ENCODE measurements around the gene CDV3. TPM values are rescaled to one million over a fixed set of nuclear protein-coding genes. Genes with fewer than 3 reads are reported as not detected.

The CDV3 gene
- polyA plus RNA-seq, 1 donor from 2014 or later: 89.3 TPM

- Histone ChIP-seq H3K4me2 (ENCODE audit: low read length) (no peak overlapping the region), H3K27me3 (ENCODE audit: insufficient read depth, low read depth, low read length) (no peaks in the 10 kb centered on the region), H3K79me2 (replicated peaks; ENCODE audit: insufficient read depth, low read length) (no peaks in the 10 kb centered on the region), H3K36me3 (ENCODE audit: insufficient read depth, low read length) (no peaks in the 10 kb centered on the region), H3K27ac (ENCODE audit: low read length) (no peak overlapping the region), H3F3A (ENCODE audit: insufficient read depth, low read length, poor library complexity, severe bottlenecking) (no peaks in the 10 kb centered on the region), H4K20me1 (ENCODE audit: insufficient read depth) (no peaks in the 10 kb centered on the region), H3K9me2 (ENCODE audit: insufficient read depth, low read length) (no peaks in the 10 kb centered on the region), H2AFZ (ENCODE audit: low read depth, low read length) (no peak overlapping the region), H3K9me3 (ENCODE audit: low read length) (no peaks in the 10 kb centered on the region), H3K9ac (ENCODE audit: low read length) (no peak overlapping the region), H3K4me3 (ENCODE audit: low read length) (no peak overlapping the region)
- TF ChIP-seq RAD21 (conservative IDR thresholded peaks at IDR 0.05) (no peak), TAF1 (IDR thresholded peaks at IDR 0.05; ENCODE audit: low read depth) (no peak), EZH2 (IDR thresholded peaks at IDR 0.05; ENCODE audit: borderline replicate concordance, insufficient read depth, low read length, poor library complexity, severe bottlenecking) (no peak), SMC3 (conservative IDR thresholded peaks at IDR 0.05; ENCODE audit: poor library complexity) (no peak), EP300 (conservative IDR thresholded peaks at IDR 0.05; ENCODE audit: poor library complexity, severe bottlenecking) (no peak), CTCF (IDR thresholded peaks at IDR 0.05; ENCODE audit: poor library complexity, severe bottlenecking) (no peak), MXI1 (conservative IDR thresholded peaks at IDR 0.05; ENCODE audit: poor library complexity, severe bottlenecking) (no peak), POLR2AphosphoS5 (IDR thresholded peaks at IDR 0.05) (no peak), REST (IDR thresholded peaks at IDR 0.05; ENCODE audit: borderline replicate concordance) (no peak)
These were observed 38.0 kb downstream of the CDV3 start for GRCh38 chr3:133611534-133611933.

GRCh38 chr3:133620066-133620784, 46.7 kb downstream of the CDV3 start:
- H3K36me3 ChIP-seq (ENCODE audit: insufficient read depth, low read length): peaks cover 12% of the 10 kb centered on the region
- H3K27ac ChIP-seq (ENCODE audit: low read length): no peak overlapping the region
- no peak overlapping the region for H3K4me2 ChIP-seq (ENCODE audit: low read length)

More at GRCh38 chr3:133620066-133620784, 46.7 kb downstream of the CDV3 start:
- H3K27me3 ChIP-seq (ENCODE audit: insufficient read depth, low read depth, low read length): no peaks in the 10 kb centered on the region
- H3K9me2 ChIP-seq (ENCODE audit: insufficient read depth, low read length): no peaks in the 10 kb centered on the region
- H4K20me1 ChIP-seq (ENCODE audit: insufficient read depth): no peaks in the 10 kb centered on the region
- H3F3A ChIP-seq (ENCODE audit: insufficient read depth, low read length, poor library complexity, severe bottlenecking): no peaks in the 10 kb centered on the region
- H2AFZ ChIP-seq (ENCODE audit: low read depth, low read length): no peak overlapping the region
- no peak overlapping the region for H3K9ac ChIP-seq (ENCODE audit: low read length)
- no peak for TF ChIP-seq TAF1 (IDR thresholded peaks at IDR 0.05; ENCODE audit: low read depth)
- no peak for TF ChIP-seq CTCF (IDR thresholded peaks at IDR 0.05; ENCODE audit: poor library complexity, severe bottlenecking)
- TF ChIP-seq EZH2 (IDR thresholded peaks at IDR 0.05; ENCODE audit: borderline replicate concordance, insufficient read depth, low read length, poor library complexity, severe bottlenecking): no peak
- TF ChIP-seq EP300 (conservative IDR thresholded peaks at IDR 0.05; ENCODE audit: poor library complexity, severe bottlenecking): no peak
- no peak for TF ChIP-seq SMC3 (conservative IDR thresholded peaks at IDR 0.05; ENCODE audit: poor library complexity)
- no peaks in the 10 kb centered on the region for H3K79me2 ChIP-seq (replicated peaks; ENCODE audit: insufficient read depth, low read length)
- H3K4me3 ChIP-seq (ENCODE audit: low read length): no peak overlapping the region
- no peaks in the 10 kb centered on the region for H3K9me3 ChIP-seq (ENCODE audit: low read length)
